Stimulated activated CD4-positive, alpha-beta T cell treated with anti-CD3 and anti-CD28 coated beads, Interleukin-4, amount 100 ng/mL, for 48 hours (primary cell): ENCODE measurements around the gene GABRG3.

Source experiments
- DNase-seq, 2 donors: peaks; one replicate each; pipeline ENCODE4 v3.0.0-alpha.2; 2020; ENCODE audit warnings: low read depth in 2 of 2

Gene GABRG3

DNA sequence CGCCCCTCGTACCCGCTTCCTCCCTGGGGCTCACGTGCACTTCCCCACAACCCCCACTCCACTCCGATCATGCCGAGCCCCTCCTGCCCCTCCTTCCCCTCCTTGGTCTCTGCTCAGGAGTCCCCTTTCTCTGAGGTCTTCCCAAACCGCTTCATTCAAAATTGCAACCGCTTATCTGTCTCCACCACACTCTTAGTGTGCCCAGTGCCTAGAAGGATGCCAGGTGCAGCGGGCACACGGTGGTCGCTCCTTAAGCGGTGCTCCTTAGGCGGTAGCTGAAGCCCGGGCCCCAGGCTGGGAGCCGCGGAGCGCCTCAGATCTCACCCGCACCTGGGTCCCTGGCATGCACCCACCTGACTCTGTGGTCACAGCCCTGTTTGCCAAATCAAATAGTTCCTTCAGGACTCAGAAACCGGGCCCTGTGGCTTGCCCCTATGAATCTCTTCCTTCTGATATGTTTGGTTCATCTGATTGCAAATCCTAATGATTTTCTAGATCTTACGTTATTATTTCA is 603.6 kb downstream of the GABRG3 start:
- DNase-seq: no peak

DNA sequence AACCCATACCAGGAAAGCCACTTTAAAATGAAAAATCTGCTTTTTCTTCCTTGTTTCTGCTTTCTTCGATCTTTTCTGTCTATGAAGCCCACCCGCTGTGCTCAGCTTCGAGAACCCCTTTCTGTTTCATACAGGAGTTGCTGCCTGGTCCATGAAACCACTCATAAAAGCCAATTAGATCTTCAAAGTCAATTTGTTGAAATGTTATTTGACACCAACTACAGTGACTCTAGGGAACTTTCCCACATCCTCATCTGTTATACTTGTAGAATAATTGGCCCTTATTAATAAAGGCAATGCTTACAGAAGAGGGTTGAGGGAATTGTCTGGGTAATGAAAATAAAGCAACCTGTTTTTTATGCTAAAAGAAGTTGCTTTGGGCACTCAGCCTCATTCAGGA is 604.5 kb downstream of the GABRG3 start:
- no peak for DNase-seq

DNA sequence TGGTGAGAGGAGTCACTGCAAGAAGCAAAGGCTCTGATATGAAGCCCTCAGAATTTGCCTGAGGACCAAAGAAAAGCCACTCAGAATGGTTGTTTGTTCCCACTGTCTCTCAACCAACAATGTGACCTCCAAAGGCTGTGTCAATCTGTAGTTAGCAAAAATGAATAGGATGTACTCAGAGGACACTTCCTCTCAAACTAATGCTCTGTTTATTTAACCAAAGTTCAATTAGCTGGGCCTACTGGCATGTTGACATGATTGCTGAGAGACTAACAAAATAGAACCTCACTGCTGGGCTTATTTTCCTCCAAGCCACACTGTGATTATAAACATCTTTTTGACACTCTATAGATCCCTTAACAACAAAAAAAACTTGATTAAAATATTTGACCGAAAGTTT is 605.6 kb downstream of the GABRG3 start:
- DNase-seq: no peak

DNA sequence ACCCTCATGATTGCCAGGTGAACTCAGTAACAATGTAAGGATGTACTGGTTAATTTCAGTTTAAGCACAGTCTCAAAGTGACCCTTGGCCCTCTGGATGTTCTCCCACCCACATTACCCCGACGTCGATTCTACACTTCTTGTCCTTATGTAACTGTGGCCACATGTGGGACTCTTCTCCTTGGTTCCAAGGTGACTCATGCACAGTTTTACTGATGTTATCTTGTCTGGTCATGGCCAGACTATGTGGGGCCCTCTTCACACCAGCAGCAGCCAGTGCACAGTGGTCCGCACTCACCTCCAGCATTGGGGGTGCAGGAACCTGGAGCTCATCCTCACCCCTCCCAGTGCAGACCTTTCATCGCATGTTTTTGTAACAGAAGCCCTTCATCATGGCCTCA is 608.8 kb downstream of the GABRG3 start:
- no peak for DNase-seq

DNA sequence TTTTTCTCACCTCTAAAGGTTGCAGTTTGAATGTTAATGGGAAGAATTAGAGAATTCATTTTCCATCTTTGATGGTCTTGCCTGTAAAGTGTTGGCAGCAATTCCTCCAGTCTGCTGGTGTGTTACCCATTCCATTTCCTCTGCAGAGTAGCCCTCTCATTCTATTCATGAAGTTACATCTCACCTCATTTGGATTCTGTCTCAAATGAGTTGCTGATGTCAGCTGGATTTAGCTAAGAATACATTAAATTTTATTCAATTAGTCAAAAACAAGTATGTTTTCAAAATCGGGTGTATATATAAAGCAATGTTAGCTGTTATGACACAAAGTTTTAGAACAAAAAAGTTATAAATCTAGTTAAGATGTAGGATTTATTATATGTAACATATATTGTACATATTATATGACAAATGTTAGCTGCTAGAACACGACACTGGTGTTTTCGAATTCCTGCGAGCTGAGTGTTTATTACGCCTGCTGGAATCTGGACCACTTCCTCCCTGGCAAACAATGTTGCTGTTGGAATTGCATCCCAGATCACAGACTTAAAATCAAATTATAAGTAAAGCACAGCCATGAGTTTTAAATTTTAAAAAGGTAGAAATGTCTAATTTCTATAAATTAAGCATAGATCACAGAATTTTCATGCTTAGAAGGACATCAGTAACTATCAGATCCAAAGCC is 611.9 kb downstream of the GABRG3 start:
- no peak for DNase-seq

DNA sequence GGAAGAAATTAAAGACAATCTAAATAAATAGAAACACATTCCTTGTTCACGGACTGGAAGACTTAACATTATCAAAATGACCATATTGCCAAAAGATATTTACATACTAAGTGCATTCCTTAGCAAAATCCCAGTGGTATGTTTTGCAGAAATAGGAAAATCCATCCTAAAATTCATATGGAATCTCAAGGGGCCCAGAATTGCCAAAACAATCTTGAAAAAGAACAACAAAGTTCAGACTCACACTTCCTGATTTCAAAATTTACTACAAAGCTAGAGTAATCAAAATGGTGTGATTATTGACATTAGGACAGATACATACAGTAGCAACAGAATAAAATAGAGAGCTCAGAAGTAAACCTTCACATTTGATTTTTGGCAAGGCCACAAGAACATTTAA is 612.7 kb downstream of the GABRG3 start:
- DNase-seq: no peak

DNA sequence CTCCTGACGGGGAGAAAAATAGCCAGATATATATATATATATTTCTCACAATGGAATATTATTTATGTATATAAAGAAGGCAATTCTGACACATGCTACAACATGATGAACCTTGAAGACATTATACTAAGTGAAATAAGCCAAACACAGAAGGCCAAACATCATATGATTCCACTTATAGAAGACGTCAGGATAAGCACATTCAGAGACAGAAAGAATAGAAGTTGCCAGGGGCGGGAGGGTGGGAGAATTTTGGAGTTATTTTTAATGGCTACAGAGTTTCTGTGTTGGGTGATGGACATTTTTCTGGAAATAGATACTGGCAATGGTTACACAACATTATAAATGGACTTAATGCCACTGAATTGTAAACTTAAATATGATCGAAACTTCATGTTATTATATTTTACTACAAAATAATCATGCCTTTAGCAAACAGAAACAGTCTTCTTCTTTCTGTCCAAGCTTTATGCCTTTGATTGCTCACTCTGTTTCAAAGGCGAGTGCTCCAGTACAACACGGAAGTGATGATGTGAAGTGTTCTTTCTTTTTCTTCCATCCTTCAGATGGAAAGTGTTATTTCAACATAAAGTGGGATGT is 614.2 kb downstream of the GABRG3 start:
- no peak for DNase-seq

DNA sequence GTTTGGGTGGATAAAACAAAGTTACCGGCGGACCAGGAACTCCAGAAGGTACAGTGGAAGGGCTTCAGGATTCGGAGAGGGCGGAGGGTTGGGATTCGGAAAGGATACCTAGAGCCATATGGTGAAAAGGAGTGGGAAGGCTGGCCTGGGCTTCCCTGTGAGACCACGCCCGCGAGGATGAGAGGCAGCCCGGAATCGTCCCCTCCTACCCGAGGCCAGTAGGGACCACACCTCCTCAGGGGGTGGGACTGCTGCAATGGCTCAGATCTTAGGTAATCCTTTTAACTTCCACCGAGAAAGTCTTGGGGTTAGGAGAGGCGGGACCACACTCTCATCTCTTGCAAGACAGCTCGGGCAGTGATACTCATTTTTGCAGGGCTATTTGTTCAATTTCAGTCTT is 616.8 kb downstream of the GABRG3 start:
- no peak for DNase-seq

DNA sequence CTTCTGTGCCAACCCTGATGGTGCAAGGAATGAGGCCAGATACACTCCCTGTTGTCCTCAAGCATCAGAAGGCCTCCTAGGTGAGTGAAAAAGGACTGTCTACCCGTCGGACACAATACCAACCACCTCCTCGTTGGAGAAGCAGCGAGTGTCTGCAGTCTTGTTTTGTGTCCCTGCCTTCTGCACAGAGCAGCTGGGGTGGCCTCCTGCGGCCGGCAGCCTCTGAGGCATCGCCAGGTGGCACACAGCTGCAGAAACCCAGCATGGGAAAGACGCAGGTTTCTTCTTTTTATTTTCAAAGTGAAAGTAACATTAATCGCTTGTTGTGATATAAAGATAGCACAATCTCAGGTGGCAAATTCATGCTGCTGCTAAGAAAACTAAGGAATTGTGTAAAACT is 618.3 kb downstream of the GABRG3 start:
- DNase-seq: no peak

DNA sequence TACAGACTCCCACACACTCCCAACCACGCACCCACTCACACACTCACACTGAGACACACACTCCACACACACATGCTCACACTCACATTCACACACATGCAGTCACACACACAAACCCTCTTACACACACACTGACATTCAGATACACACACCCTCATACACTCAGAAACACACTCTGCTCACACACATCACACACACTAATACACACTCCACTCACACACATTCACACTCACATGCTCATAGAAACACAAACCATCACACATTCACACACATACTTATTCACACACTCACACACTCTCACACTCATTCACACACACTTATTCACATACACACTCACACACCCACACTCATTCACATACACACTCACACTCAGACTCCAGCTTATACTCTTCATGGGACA is 618.8 kb downstream of the GABRG3 start:
- no peak for DNase-seq
